ENCODE results near the gene TMEM107.

The TMEM107 gene

DNA sequence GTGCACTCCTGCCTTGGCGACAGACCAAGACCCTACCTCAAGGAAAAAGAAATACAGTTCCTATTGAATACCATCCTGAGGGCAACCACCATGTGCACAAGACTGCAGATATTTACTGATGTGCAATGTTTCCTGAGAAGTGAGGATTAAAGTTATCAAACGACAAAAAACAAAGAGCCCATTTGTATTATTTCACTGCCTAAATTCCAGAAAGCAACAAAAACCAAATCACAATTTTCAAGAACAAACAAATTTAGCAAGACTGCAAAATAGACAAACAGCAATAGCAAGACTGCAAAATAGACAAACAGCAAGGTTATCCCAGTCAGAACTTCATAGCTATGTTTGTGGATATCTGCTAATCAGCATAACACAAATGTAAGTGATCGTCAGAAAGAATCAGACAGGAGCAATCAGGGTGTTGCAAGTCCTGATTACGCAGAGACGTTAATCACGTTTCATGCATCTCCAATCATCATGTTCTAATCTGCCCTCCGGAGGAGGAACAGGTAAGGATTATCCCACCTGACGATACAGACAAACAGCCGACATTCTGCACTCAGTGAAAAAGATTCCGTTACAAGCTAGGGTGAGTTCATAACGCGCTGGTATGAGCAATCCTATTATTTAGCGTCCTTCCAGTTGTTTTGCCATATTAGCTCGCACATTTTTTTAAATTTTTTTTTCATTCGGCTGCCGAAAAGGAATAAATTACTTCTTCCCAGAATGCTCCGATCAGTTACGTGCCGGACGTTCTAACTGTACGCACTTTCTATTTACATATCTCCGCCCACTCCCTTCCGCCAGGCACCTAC lies 2.9 kb downstream of the TMEM107 start (continued):
- TF ChIP-seq ZBTB11 (tag by site-specific recombination; conservative IDR thresholded peaks at IDR 0.05; ENCODE audit: low read depth) (peak; percentile 74), ZFP3 (tag by site-specific recombination; IDR thresholded peaks at IDR 0.05; ENCODE audit: low read depth) (no peak), ZNF239 (tag by site-specific recombination; IDR thresholded peaks at IDR 0.05) (no peak), ZNF514 (tag by site-specific recombination; IDR thresholded peaks at IDR 0.05) (no peak), ZNF654 (tag by site-specific recombination; IDR thresholded peaks at IDR 0.05; ENCODE audit: low read depth) (0 out of 2 replicates have a peak, but pooled peaks have one; percentile 2), ZBTB26 (tag by site-specific recombination; optimal IDR thresholded peaks at IDR 0.05) (peak; percentile 34), GLI2 (tag by site-specific recombination; IDR thresholded peaks at IDR 0.05; ENCODE audit: borderline replicate concordance, low read depth) (0 out of 2 replicates have a peak, but pooled peaks have one; percentile 59), ZBTB7A (tag by site-specific recombination; IDR thresholded peaks at IDR 0.05; ENCODE audit: low read depth) (peak; percentile 78; the same call in 1 of the 2 replicates), ZNF335 (tag by site-specific recombination; conservative IDR thresholded peaks at IDR 0.05) (peak; percentile 61), ZNF677 (tag by site-specific recombination; IDR thresholded peaks at IDR 0.05) (no peak), REST (tag by site-specific recombination; IDR thresholded peaks at IDR 0.05) (peak; percentile 49; the same call in 1 of the 2 replicates), ZBTB20 (tag by site-specific recombination; IDR thresholded peaks at IDR 0.05) (peak; percentile 93), PRDM4 (tag by site-specific recombination; IDR thresholded peaks at IDR 0.05) (peak; percentile 71), HOXD13 (CRISPR knock-in tag; IDR thresholded peaks at IDR 0.05; ENCODE audit: borderline replicate concordance) (no peak), SCRT2 (tag by site-specific recombination; IDR thresholded peaks at IDR 0.05) (peak; percentile 99), ZNF24 (tag by site-specific recombination; IDR thresholded peaks at IDR 0.05) (peak; percentile 91), ZNF292 (tag by site-specific recombination; IDR thresholded peaks at IDR 0.05; ENCODE audit: borderline replicate concordance, low read depth) (no peak), ZNF670 (tag by site-specific recombination; IDR thresholded peaks at IDR 0.05; ENCODE audit: low read depth) (no peak), GLIS2 (tag by site-specific recombination; IDR thresholded peaks at IDR 0.05) (no peak), ZNF548 (tag by site-specific recombination; IDR thresholded peaks at IDR 0.05) (no peak)
- TF ChIP-seq, protein P1, sequence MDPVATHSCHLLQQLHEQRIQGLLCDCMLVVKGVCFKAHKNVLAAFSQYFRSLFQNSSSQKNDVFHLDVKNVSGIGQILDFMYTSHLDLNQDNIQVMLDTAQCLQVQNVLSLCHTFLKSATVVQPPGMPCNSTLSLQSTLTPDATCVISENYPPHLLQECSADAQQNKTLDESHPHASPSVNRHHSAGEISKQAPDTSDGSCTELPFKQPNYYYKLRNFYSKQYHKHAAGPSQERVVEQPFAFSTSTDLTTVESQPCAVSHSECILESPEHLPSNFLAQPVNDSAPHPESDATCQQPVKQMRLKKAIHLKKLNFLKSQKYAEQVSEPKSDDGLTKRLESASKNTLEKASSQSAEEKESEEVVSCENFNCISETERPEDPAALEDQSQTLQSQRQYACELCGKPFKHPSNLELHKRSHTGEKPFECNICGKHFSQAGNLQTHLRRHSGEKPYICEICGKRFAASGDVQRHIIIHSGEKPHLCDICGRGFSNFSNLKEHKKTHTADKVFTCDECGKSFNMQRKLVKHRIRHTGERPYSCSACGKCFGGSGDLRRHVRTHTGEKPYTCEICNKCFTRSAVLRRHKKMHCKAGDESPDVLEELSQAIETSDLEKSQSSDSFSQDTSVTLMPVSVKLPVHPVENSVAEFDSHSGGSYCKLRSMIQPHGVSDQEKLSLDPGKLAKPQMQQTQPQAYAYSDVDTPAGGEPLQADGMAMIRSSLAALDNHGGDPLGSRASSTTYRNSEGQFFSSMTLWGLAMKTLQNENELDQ (tag by site-specific recombination; IDR thresholded peaks at IDR 0.05; ENCODE audit: low read depth), result no peak
- TF ChIP-seq, protein P2, sequence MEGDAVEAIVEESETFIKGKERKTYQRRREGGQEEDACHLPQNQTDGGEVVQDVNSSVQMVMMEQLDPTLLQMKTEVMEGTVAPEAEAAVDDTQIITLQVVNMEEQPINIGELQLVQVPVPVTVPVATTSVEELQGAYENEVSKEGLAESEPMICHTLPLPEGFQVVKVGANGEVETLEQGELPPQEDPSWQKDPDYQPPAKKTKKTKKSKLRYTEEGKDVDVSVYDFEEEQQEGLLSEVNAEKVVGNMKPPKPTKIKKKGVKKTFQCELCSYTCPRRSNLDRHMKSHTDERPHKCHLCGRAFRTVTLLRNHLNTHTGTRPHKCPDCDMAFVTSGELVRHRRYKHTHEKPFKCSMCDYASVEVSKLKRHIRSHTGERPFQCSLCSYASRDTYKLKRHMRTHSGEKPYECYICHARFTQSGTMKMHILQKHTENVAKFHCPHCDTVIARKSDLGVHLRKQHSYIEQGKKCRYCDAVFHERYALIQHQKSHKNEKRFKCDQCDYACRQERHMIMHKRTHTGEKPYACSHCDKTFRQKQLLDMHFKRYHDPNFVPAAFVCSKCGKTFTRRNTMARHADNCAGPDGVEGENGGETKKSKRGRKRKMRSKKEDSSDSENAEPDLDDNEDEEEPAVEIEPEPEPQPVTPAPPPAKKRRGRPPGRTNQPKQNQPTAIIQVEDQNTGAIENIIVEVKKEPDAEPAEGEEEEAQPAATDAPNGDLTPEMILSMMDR (tag by site-specific recombination; IDR thresholded peaks at IDR 0.05), result no peak
